ENCODE measurements around the gene WSB2.
"Not testable (repeated sequence)": the region's sequence is repeated elsewhere in the genome, so short reads cannot be mapped to it uniquely, and the experiment has no call there.

GRCh38 chr12:118022097-118022727 is 38.8 kb downstream of the WSB2 start:
- TF ChIP-seq, protein P1, sequence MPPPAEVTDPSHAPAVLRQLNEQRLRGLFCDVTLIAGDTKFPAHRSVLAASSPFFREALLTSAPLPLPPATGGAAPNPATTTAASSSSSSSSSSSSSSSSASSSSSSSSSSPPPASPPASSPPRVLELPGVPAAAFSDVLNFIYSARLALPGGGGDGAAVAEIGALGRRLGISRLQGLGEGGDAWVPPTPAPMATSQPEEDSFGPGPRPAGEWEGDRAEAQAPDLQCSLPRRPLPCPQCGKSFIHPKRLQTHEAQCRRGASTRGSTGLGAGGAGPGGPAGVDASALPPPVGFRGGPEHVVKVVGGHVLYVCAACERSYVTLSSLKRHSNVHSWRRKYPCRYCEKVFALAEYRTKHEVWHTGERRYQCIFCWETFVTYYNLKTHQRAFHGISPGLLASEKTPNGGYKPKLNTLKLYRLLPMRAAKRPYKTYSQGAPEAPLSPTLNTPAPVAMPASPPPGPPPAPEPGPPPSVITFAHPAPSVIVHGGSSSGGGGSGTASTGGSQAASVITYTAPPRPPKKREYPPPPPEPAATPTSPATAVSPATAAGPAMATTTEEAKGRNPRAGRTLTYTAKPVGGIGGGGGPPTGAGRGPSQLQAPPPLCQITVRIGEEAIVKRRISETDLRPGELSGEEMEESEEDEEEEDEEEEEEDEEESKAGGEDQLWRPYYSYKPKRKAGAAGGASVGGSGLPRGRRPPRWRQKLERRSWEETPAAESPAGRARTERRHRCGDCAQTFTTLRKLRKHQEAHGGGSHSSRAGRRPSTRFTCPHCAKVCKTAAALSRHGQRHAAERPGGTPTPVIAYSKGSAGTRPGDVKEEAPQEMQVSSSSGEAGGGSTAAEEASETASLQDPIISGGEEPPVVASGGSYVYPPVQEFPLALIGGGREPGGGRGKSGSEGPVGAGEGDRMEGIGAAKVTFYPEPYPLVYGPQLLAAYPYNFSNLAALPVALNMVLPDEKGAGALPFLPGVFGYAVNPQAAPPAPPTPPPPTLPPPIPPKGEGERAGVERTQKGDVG (CRISPR knock-in tag; IDR thresholded peaks at IDR 0.05), result not testable (repeated sequence)
- not testable (repeated sequence) for TF ChIP-seq ATF2 (IDR thresholded peaks at IDR 0.05; ENCODE audit: low read length); CREB1 (IDR thresholded peaks at IDR 0.05; ENCODE audit: low read depth)
